ENCODE measurements around the gene NOS1AP.

Gene NOS1AP

DNA sequence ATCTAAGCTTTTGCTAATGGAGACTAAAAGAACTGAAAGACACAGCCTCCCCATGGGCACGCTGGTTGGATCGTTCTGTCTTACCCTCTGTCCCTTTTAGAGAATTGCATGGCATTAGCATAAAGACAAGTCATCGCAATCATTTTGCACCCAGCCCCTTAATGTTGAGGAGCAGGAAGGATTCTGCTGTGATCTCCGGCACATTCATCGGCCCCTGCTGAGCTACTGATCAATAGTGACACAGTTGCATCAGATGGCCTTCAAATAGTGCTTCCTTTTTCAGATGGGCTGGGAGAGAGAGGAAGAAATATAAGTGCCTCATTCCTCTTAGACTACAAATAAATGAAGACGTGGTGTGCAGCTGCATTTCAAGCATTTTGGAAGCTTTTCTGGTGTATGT, 75.4 kb downstream of the NOS1AP start:
- no peaks in the 10 kb centered on the region for H3K9me2 ChIP-seq (replicated peaks; ENCODE audit: control insufficient read depth, low read length)
- no peaks in the 10 kb centered on the region for H4K20me1 ChIP-seq (ENCODE audit: control insufficient read depth, insufficient read depth, low read depth, low read length)
- H3K79me2 ChIP-seq (ENCODE audit: control insufficient read depth, low read length) = no peaks in the 10 kb centered on the region
- H3K27me3 ChIP-seq (ENCODE audit: control insufficient read depth, low read length) = 0 out of 2 replicates have a peak, but pooled peaks cover 4% of the 10 kb centered on the region
- no peak overlapping the region for H3K4me2 ChIP-seq (ENCODE audit: low read length)
- no peaks in the 10 kb centered on the region for H3K4me1 ChIP-seq (ENCODE audit: control insufficient read depth, low read length)
- no peak overlapping the region for H3K27ac ChIP-seq (ENCODE audit: low read depth, low read length)
- H3K36me3 ChIP-seq (ENCODE audit: control insufficient read depth, low read length) = no peaks in the 10 kb centered on the region
- no peak overlapping the region for H3K4me3 ChIP-seq (ENCODE audit: low read length)
- no peaks in the 10 kb centered on the region for H3K9me3 ChIP-seq (ENCODE audit: control insufficient read depth, insufficient read depth, low read length)
- no peaks in the 10 kb centered on the region for H3F3A ChIP-seq (ENCODE audit: control insufficient read depth, insufficient read depth)
- TF ChIP-seq EZH2phosphoT487 (IDR thresholded peaks at IDR 0.05; ENCODE audit: borderline replicate concordance, low read length) = no peak
- TF ChIP-seq, protein P1, sequence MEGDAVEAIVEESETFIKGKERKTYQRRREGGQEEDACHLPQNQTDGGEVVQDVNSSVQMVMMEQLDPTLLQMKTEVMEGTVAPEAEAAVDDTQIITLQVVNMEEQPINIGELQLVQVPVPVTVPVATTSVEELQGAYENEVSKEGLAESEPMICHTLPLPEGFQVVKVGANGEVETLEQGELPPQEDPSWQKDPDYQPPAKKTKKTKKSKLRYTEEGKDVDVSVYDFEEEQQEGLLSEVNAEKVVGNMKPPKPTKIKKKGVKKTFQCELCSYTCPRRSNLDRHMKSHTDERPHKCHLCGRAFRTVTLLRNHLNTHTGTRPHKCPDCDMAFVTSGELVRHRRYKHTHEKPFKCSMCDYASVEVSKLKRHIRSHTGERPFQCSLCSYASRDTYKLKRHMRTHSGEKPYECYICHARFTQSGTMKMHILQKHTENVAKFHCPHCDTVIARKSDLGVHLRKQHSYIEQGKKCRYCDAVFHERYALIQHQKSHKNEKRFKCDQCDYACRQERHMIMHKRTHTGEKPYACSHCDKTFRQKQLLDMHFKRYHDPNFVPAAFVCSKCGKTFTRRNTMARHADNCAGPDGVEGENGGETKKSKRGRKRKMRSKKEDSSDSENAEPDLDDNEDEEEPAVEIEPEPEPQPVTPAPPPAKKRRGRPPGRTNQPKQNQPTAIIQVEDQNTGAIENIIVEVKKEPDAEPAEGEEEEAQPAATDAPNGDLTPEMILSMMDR (IDR thresholded peaks at IDR 0.05; ENCODE audit: low read depth, low read length, poor library complexity, severe bottlenecking) = no peak

DNA sequence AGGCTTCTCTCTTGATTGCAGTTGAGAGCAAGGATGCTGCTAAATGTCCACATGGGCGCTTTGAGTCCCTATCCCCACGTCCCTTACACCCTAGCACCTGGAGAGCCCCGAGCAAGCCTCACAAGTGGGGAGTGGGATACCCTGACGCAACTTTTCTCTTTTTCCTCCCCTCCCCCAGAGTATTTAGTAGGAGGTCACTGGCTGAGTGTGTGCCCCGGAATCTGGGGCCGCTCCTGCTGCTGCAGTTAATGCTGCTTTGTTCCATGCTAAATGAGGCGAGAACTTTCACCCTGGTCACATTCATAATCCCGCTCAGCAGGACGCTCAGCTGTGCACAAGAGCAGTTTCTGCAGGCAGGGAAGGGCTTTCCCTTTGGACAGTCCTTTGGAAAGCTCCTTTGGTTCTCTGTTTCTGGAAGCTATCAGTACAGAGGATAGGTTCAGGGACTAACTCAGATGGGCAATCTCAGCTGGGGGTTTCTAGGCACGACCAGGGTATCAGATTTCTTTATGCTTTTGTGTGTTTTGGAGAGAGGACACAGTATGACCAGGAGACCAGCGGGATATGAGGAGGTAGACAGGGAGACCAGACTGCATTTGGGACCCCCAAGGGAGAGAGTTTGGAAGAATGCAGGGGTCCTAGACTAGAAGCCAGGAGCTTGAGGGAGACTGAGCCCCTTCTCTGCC, 75.9 kb downstream of the NOS1AP start:
- no peak overlapping the region for H3K4me3 ChIP-seq (ENCODE audit: low read length)
- H3K27ac ChIP-seq (ENCODE audit: low read depth, low read length) = no peak overlapping the region
- no peaks in the 10 kb centered on the region for H4K20me1 ChIP-seq (ENCODE audit: control insufficient read depth, insufficient read depth, low read depth, low read length)

DNA sequence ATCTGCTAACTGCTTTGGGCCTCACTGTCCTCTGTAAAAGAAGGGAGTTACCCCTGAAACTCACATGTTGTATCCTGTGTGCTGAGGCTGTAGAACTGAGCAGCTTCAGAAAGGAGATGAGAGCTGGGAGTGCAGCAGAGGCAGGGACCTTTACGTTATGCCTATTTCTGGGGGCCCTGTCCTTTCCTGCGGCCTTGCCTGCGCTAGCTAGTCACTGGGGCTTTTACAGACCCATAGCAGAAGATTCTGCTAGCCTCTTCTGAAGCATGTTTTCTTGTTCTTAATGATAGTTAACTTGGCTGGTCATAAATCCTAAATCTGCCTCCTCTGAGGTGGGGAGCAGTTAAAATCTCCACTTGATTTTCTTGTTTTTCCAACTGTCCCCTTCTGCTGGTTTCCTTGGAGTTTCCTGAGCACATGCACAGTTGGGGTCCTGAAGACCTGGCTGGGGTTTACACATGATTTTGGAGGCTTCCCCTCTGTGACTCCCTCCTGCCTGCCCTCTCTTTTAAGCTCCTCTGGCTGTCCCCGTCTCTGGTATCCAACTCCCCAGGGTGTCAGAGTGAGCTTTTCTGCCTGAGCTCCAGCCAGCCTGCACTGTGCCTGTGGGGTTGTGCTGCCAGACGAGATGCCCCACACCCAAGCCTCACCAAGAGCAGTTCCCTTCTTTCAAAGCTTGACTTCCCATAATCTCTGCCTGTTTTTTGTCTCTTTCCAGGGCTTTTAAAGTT, 76.6 kb downstream of the NOS1AP start:
- Histone ChIP-seq H3K27ac (ENCODE audit: low read depth, low read length) (no peak overlapping the region), H3K9me3 (ENCODE audit: control insufficient read depth, insufficient read depth, low read length) (no peaks in the 10 kb centered on the region), H3K36me3 (ENCODE audit: control insufficient read depth, low read length) (no peaks in the 10 kb centered on the region), H3K79me2 (ENCODE audit: control insufficient read depth, low read length) (no peaks in the 10 kb centered on the region), H3K4me1 (ENCODE audit: control insufficient read depth, low read length) (no peaks in the 10 kb centered on the region), H3F3A (ENCODE audit: control insufficient read depth, insufficient read depth) (no peaks in the 10 kb centered on the region), H4K20me1 (ENCODE audit: control insufficient read depth, insufficient read depth, low read depth, low read length) (no peaks in the 10 kb centered on the region), H3K9me2 (replicated peaks; ENCODE audit: control insufficient read depth, low read length) (no peaks in the 10 kb centered on the region), H3K4me3 (ENCODE audit: low read length) (no peak overlapping the region), H3K4me2 (ENCODE audit: low read length) (no peak overlapping the region), H3K27me3 (ENCODE audit: control insufficient read depth, low read length) (0 out of 2 replicates have a peak, but pooled peaks cover 4% of the 10 kb centered on the region)
- TF ChIP-seq, protein P1 (IDR thresholded peaks at IDR 0.05; ENCODE audit: low read depth, low read length, poor library complexity, severe bottlenecking) = no peak
- TF ChIP-seq EZH2phosphoT487 (IDR thresholded peaks at IDR 0.05; ENCODE audit: borderline replicate concordance, low read length) = no peak

More for the DNA sequence above, 75.9 kb downstream of the NOS1AP start:
- Histone ChIP-seq H3K27me3 (ENCODE audit: control insufficient read depth, low read length) (0 out of 2 replicates have a peak, but pooled peaks cover 4% of the 10 kb centered on the region), H3K9me3 (ENCODE audit: control insufficient read depth, insufficient read depth, low read length) (no peaks in the 10 kb centered on the region), H3K4me1 (ENCODE audit: control insufficient read depth, low read length) (no peaks in the 10 kb centered on the region), H3K4me2 (ENCODE audit: low read length) (no peak overlapping the region), H3K79me2 (ENCODE audit: control insufficient read depth, low read length) (no peaks in the 10 kb centered on the region), H3K36me3 (ENCODE audit: control insufficient read depth, low read length) (no peaks in the 10 kb centered on the region), H3F3A (ENCODE audit: control insufficient read depth, insufficient read depth) (no peaks in the 10 kb centered on the region), H3K9me2 (replicated peaks; ENCODE audit: control insufficient read depth, low read length) (no peaks in the 10 kb centered on the region)
- TF ChIP-seq, protein P1 (IDR thresholded peaks at IDR 0.05; ENCODE audit: low read depth, low read length, poor library complexity, severe bottlenecking) = no peak
- no peak for TF ChIP-seq EZH2phosphoT487 (IDR thresholded peaks at IDR 0.05; ENCODE audit: borderline replicate concordance, low read length)

All from DOHH2 (cell line).